K562 (cell line): Measurements from ENCODE around the gene EPB41L4A. TPM values are rescaled to one million over a fixed set of nuclear protein-coding genes. Genes with fewer than 3 reads are reported as not detected.

Experiments used
- CBFA2T2 ChIP-seq: fragments of 450-650 bp; conservative IDR thresholded peaks from 2 replicates; pipeline ENCODE4 v1.6.1; 2017; ENCODE audit warnings: mild to moderate bottlenecking
- HBP1 ChIP-seq: fragments of 450-650 bp; formaldehyde crosslinking; IDR thresholded peaks from 2 replicates; pipeline ENCODE4 v1.4.0; 2022; ENCODE audit warnings: missing genetic modification characterization
- MTF1 ChIP-seq: fragments of 250-450 bp; sonication (Bioruptor Pico); IDR thresholded peaks from 2 replicates; pipeline ENCODE4 v1.9.0; 2021; ENCODE audit warnings: moderate library complexity, mild to moderate bottlenecking, inconsistent platforms, borderline replicate concordance
- NR2C1 ChIP-seq, 2 experiments: fragments of 450-650 bp; IDR thresholded peaks; 2 replicates each; pipeline ENCODE4 v1.6.1; 2017; ENCODE audit warnings: mild to moderate bottlenecking in 2 of 2, antibody characterized with exemption in 1 of 2, inconsistent platforms in 1 of 2, missing compliant biosample characterization in 1 of 2, missing genetic modification characterization in 1 of 2
- RAD21 ChIP-seq, 2 experiments: fragments of 250-450 bp in 1 of 2; fragments of 450-650 bp in 1 of 2; sonication (Bioruptor Pico) in 1 of 2; formaldehyde crosslinking in 1 of 2; IDR thresholded peaks in 1 of 2; conservative IDR thresholded peaks in 1 of 2; 2 replicates each; pipeline versions ENCODE4 v1.4.0 to v1.8.0; 2020 to 2022; ENCODE audit warnings: mild to moderate bottlenecking in 2 of 2, moderate library complexity in 1 of 2
- SNRNP70 ChIP-seq: fragments of 200-400 bp; formaldehyde crosslinking; optimal IDR thresholded peaks from 2 replicates; pipeline ENCODE3; 2017; ENCODE audit warnings: low read depth, low read length
- TSHZ1 ChIP-seq: fragments of 250-450 bp; sonication (Bioruptor Pico); IDR thresholded peaks from 2 replicates; pipeline ENCODE4 v1.4.0; 2020; ENCODE audit warnings: mild to moderate bottlenecking, moderate library complexity
- ZFP1 ChIP-seq: fragments of 450-650 bp; formaldehyde crosslinking; IDR thresholded peaks from 2 replicates; pipeline ENCODE4 v1.4.0; 2020; ENCODE audit warnings: mild to moderate bottlenecking, mixed read lengths
- polyA plus RNA-seq, 8 experiments: library from polyadenylated mRNA; depleted of rRNA in 4 of 8; stranded (reverse) in 5 of 8; unstranded in 3 of 8; fragments of >200 nt; fragmentation: Nextera tagmentation in 2 of 8; fragmentation: Illumina TruSeq in 1 of 8; extraction: Ambion mirVana in 2 of 8; extraction: Trizol in 1 of 8; gene quantifications; 2 replicates each; pipeline versions ENCODE4 v1.2.1 to v1.2.3, GENCODE V29; 2011 to 2014; ENCODE audit warnings: inconsistent platforms in 1 of 8, missing spikeins in 1 of 8
- total RNA-seq, 7 experiments: library from RNA; depleted of rRNA in 6 of 7; stranded (reverse); fragments of >200 nt in 6 of 7; fragmentation: Illumina TruSeq in 2 of 7; extraction: Trizol in 2 of 7; gene quantifications; 2 replicates each; pipeline versions ENCODE4 v1.2.1 to v1.2.3, GENCODE V29; 2011 to 2021; ENCODE audit warnings: low replicate concordance in 1 of 7
- TF ChIP-seq, protein P1 (sequence below), 3 experiments: IDR thresholded peaks in 2 of 3; conservative IDR thresholded peaks in 1 of 3; 2 replicates each; pipeline ENCODE4 v1.5.1; 2011 to 2012; ENCODE audit warnings: low read length in 3 of 3, mild to moderate bottlenecking in 3 of 3, control low read depth in 2 of 3, improper control_type of control experiment in 1 of 3, inconsistent platforms in 1 of 3, low read depth in 1 of 3, mixed read lengths in 1 of 3, moderate library complexity in 1 of 3; ENCODE audit not compliant: insufficient read depth in 2 of 3
- TF ChIP-seq, protein P2 (sequence below), 2 experiments: fragments of 450-650 bp; formaldehyde crosslinking in 1 of 2; IDR thresholded peaks; 2 replicates each; pipeline versions ENCODE4 v1.4.0 to v1.6.1; 2014 to 2020; ENCODE audit warnings: mild to moderate bottlenecking in 2 of 2, borderline replicate concordance in 1 of 2, low read depth in 1 of 2

EPB41L4A gene
- total and polyA plus RNA-seq, 9 of the 15 experiments (the other 6 are each of a cell fraction or from before 2014, with no cell fraction given) = 0.04 to 0.35 (median 0.12) TPM; not detected in 3

- TF ChIP-seq, protein P1, sequence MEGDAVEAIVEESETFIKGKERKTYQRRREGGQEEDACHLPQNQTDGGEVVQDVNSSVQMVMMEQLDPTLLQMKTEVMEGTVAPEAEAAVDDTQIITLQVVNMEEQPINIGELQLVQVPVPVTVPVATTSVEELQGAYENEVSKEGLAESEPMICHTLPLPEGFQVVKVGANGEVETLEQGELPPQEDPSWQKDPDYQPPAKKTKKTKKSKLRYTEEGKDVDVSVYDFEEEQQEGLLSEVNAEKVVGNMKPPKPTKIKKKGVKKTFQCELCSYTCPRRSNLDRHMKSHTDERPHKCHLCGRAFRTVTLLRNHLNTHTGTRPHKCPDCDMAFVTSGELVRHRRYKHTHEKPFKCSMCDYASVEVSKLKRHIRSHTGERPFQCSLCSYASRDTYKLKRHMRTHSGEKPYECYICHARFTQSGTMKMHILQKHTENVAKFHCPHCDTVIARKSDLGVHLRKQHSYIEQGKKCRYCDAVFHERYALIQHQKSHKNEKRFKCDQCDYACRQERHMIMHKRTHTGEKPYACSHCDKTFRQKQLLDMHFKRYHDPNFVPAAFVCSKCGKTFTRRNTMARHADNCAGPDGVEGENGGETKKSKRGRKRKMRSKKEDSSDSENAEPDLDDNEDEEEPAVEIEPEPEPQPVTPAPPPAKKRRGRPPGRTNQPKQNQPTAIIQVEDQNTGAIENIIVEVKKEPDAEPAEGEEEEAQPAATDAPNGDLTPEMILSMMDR (IDR thresholded peaks at IDR 0.05 in 2 of 3, conservative IDR thresholded peaks at IDR 0.05 in 1 of 3; ENCODE audit: insufficient read depth in 2 of 3, low read depth in 1 of 3, low read length in 3 of 3) = peak; percentile 55 to 80 (median 66); a peak in 5 of 6 replicates
- 0 out of 2 replicates have a peak, but pooled peaks have one; percentile 15 for TF ChIP-seq NR2C1 (IDR thresholded peaks at IDR 0.05)
- no peak for TF ChIP-seq NR2C1 (tag; IDR thresholded peaks at IDR 0.05)
- TF ChIP-seq TSHZ1 = no peak
- TF ChIP-seq, protein P2, sequence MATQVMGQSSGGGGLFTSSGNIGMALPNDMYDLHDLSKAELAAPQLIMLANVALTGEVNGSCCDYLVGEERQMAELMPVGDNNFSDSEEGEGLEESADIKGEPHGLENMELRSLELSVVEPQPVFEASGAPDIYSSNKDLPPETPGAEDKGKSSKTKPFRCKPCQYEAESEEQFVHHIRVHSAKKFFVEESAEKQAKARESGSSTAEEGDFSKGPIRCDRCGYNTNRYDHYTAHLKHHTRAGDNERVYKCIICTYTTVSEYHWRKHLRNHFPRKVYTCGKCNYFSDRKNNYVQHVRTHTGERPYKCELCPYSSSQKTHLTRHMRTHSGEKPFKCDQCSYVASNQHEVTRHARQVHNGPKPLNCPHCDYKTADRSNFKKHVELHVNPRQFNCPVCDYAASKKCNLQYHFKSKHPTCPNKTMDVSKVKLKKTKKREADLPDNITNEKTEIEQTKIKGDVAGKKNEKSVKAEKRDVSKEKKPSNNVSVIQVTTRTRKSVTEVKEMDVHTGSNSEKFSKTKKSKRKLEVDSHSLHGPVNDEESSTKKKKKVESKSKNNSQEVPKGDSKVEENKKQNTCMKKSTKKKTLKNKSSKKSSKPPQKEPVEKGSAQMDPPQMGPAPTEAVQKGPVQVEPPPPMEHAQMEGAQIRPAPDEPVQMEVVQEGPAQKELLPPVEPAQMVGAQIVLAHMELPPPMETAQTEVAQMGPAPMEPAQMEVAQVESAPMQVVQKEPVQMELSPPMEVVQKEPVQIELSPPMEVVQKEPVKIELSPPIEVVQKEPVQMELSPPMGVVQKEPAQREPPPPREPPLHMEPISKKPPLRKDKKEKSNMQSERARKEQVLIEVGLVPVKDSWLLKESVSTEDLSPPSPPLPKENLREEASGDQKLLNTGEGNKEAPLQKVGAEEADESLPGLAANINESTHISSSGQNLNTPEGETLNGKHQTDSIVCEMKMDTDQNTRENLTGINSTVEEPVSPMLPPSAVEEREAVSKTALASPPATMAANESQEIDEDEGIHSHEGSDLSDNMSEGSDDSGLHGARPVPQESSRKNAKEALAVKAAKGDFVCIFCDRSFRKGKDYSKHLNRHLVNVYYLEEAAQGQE (IDR thresholded peaks at IDR 0.05; ENCODE audit: borderline replicate concordance) = peak; percentile 64; the same call in 1 of the 2 replicates
- TF ChIP-seq, protein P2 (CRISPR knock-in tag; IDR thresholded peaks at IDR 0.05; ENCODE audit: low read depth) = no peak
- TF ChIP-seq MTF1 (CRISPR knock-in tag) = no peak
- TF ChIP-seq RAD21 (CRISPR knock-in tag; conservative IDR thresholded peaks at IDR 0.05 in 1 of 2, IDR thresholded peaks at IDR 0.05 in 1 of 2) = peak; percentile 73 to 84
- no peak for TF ChIP-seq SNRNP70
- TF ChIP-seq HBP1 (CRISPR knock-in tag) = no peak
- 0 out of 2 replicates have a peak, but pooled peaks have one; percentile 37 for TF ChIP-seq ZFP1 (CRISPR knock-in tag)
- TF ChIP-seq CBFA2T2 = no peak
Measured at GRCh38 chr5:112174959-112175594, 244.0 kb downstream of the EPB41L4A start (continued).
